GM12878 (cell line): ENCODE measurements around the gene ARHGAP26. TPM values are rescaled to one million over a fixed set of nuclear protein-coding genes. Genes with fewer than 3 reads are reported as not detected.

Experiments used
- ATAC-seq: fragments of 200-7000 bp; cut with Tn5 transposase; 3 replicates; pipeline ENCODE4 v1.9.1; 2020; ENCODE audit warnings: mild to moderate bottlenecking, moderate library complexity
- BruUV-seq: library from RNA; stranded (reverse); fragments of 400-500 nt; replicated peaks from 2 replicates; lab custom pipeline; 2021; lab: Mats Ljungman, UMichigan
- CTCF ChIA-PET: fragments of 300-600 bp; sonication (Branson Sonifier 250); formaldehyde crosslinking; extraction: SDS; loops from one replicate; lab custom pipeline; 2021; ENCODE audit warnings: inconsistent platforms; lab: Yijun Ruan, JAX
- POLR2A ChIA-PET: fragments of 350-600 bp; formaldehyde crosslinking; extraction: SDS; loops from one replicate; lab custom pipeline; 2021; ENCODE audit warnings: inconsistent platforms; lab: Charles Lee
- RAD21 ChIA-PET: fragments of 300-600 bp; sonication (Branson Sonifier 250); formaldehyde crosslinking; loops from one replicate; lab custom pipeline; 2023; ENCODE audit warnings: antibody characterized with exemption; ENCODE audit not compliant: unreplicated experiment; lab: Charles Lee
- SMC1A ChIA-PET: fragments of 300-600 bp; sonication (Branson Sonifier 250); formaldehyde crosslinking; loops from one replicate; lab custom pipeline; 2023; ENCODE audit not compliant: unreplicated experiment, uncharacterized antibody; lab: Charles Lee
- DNase-seq: peaks from one replicate; pipeline ENCODE4 v3.0.0-alpha.2; 2011; ENCODE audit warnings: low read depth, low spot score
- FAIRE-seq: peaks from 3 replicates; lab custom pipeline; 2011; peaks lifted over from hg19 to GRCh38; lab: Jason Lieb, UNC
- H2AFZ ChIP-seq: 2 replicates; pipeline ENCODE4 v1.6.0; 2011; ENCODE audit warnings: low read depth, low read length, control low read depth; ENCODE audit not compliant: control insufficient read depth
- H3K27ac ChIP-seq: 2 replicates; pipeline ENCODE4 v1.5.1; 2011; ENCODE audit warnings: control low read depth; ENCODE audit not compliant: control insufficient read depth, insufficient read depth
- H3K27me3 ChIP-seq, 2 experiments: replicated peaks in 1 of 2; 2 replicates each; pipeline versions ENCODE4 v1.6.0 to v1.6.1; 2011; ENCODE audit warnings: low read length in 1 of 2; ENCODE audit not compliant: control insufficient read depth in 2 of 2, insufficient read depth in 2 of 2
- H3K36me3 ChIP-seq, 2 experiments: 2 replicates each; pipeline ENCODE4 v1.5.1; 2011; ENCODE audit warnings: low read length in 1 of 2; ENCODE audit not compliant: control insufficient read depth in 2 of 2, insufficient read depth in 2 of 2
- H3K4me1 ChIP-seq: 2 replicates; pipeline ENCODE4 v1.6.1; 2011; ENCODE audit warnings: mild to moderate bottlenecking, low read length, moderate library complexity, mixed read lengths; ENCODE audit not compliant: control insufficient read depth, insufficient read depth
- H3K4me2 ChIP-seq: 2 replicates; pipeline ENCODE4 v1.6.0; 2011; ENCODE audit warnings: control low read depth; ENCODE audit not compliant: control insufficient read depth, insufficient read depth
- H3K4me3 ChIP-seq: fragments of 200-600 bp; sonication (generic); 2 replicates; pipeline ENCODE4 v1.5.1; 2016
- H3K79me2 ChIP-seq: 2 replicates; pipeline ENCODE4 v1.6.0; 2011; ENCODE audit warnings: low read length; ENCODE audit not compliant: control insufficient read depth, insufficient read depth
- H3K9ac ChIP-seq: 2 replicates; pipeline ENCODE4 v1.8.0; 2011; ENCODE audit warnings: low read length, control low read depth, mixed read lengths; ENCODE audit not compliant: control insufficient read depth, insufficient read depth
- H3K9me3 ChIP-seq: replicated peaks from 3 replicates; pipeline ENCODE4 v1.5.1; 2011; ENCODE audit warnings: mild to moderate bottlenecking, low read length; ENCODE audit not compliant: control insufficient read depth, insufficient read depth
- H4K20me1 ChIP-seq: 2 replicates; pipeline ENCODE4 v1.6.0; 2011; ENCODE audit not compliant: control insufficient read depth, insufficient read depth
- ASH2L ChIP-seq: fragments of 300-600, 200-600 bp; sonication (generic); IDR thresholded peaks from 2 replicates; pipeline ENCODE4 v1.6.1; 2017; ENCODE audit warnings: low read depth, mild to moderate bottlenecking, borderline replicate concordance
- CREM ChIP-seq: IDR thresholded peaks from 2 replicates; pipeline ENCODE4 v1.6.1; 2014; ENCODE audit warnings: antibody characterized with exemption, low read depth
- ETV6 ChIP-seq, 2 experiments: fragments of 450-650 bp in 1 of 2; IDR thresholded peaks in 1 of 2; conservative IDR thresholded peaks in 1 of 2; 2 replicates each; pipeline ENCODE4 v1.6.1; 2014; ENCODE audit warnings: antibody characterized with exemption in 1 of 2, borderline replicate concordance in 1 of 2, low read depth in 1 of 2, mild to moderate bottlenecking in 1 of 2, moderate library complexity in 1 of 2
- HDAC6 ChIP-seq: fragments of 200-600 bp; sonication (generic); IDR thresholded peaks from one replicate; pipeline ENCODE4 v1.8.0; 2017; ENCODE audit warnings: antibody characterized with exemption; ENCODE audit not compliant: unreplicated experiment
- KAT2A ChIP-seq: conservative IDR thresholded peaks from 2 replicates; pipeline ENCODE4 v1.6.1; 2011; ENCODE audit warnings: low read depth, low read length; ENCODE audit not compliant: control insufficient read depth
- MYC ChIP-seq: IDR thresholded peaks from 2 replicates; pipeline ENCODE4 v1.6.1; 2011; ENCODE audit warnings: mild to moderate bottlenecking, low read length, moderate library complexity, inconsistent platforms; ENCODE audit not compliant: insufficient read depth, insufficient replicate concordance, insufficient read length, severe bottlenecking
- NR2C1 ChIP-seq: fragments of 450-650 bp; IDR thresholded peaks from 2 replicates; pipeline ENCODE4 v1.6.1; 2017; ENCODE audit warnings: antibody characterized with exemption, mild to moderate bottlenecking, moderate library complexity
- NR2F1 ChIP-seq: fragments of 450-650 bp; conservative IDR thresholded peaks from 2 replicates; pipeline ENCODE4 v1.6.1; 2017; ENCODE audit warnings: mild to moderate bottlenecking
- POLR2AphosphoS5 ChIP-seq: IDR thresholded peaks from 2 replicates; pipeline ENCODE4 v1.6.1; 2011; ENCODE audit warnings: mild to moderate bottlenecking, low read length, inconsistent platforms
- RB1 ChIP-seq: fragments of 450-650 bp; formaldehyde crosslinking; IDR thresholded peaks from 2 replicates; pipeline ENCODE4 v1.6.1; 2017; ENCODE audit warnings: mild to moderate bottlenecking, borderline replicate concordance
- RBBP5 ChIP-seq: fragments of 200-600 bp; sonication (generic); conservative IDR thresholded peaks from 2 replicates; pipeline ENCODE4 v1.6.1; 2016
- SUPT20H ChIP-seq: IDR thresholded peaks from 2 replicates; pipeline ENCODE4 v1.6.1; 2011; ENCODE audit warnings: low read depth, mild to moderate bottlenecking, low read length, moderate library complexity, borderline replicate concordance; ENCODE audit not compliant: control insufficient read depth
- WGBS: methylation state at CpG from one replicate; pipeline ENCODE4 v1.1.6; 2016; ENCODE audit warnings: low lambda C conversion rate; ENCODE audit not compliant: insufficient replicate concordance, insufficient coverage; ENCODE audit errors: missing lambda C conversion rate; 5-methylcytosine and 5-hydroxymethylcytosine counted together
- in situ Hi-C: fragments of 300-500 bp; cut with MboI; formaldehyde crosslinking; loops from 9 replicates; pipeline ENCODE4 v1.14.3; 2018; ENCODE audit warnings: mixed read lengths
- intact Hi-C: fragments of 100-400 bp; cut with micrococcal nuclease; formaldehyde crosslinking; loops from one replicate; pipeline ENCODE4 v1.14.2; 2022; ENCODE audit not compliant: unreplicated experiment
- polyA plus RNA-seq, 11 experiments: library from polyadenylated mRNA; depleted of rRNA in 4 of 11; unstranded in 6 of 11; stranded (reverse) in 5 of 11; fragments of >200 nt; fragmentation: Nextera tagmentation in 4 of 11; fragmentation: Illumina TruSeq in 1 of 11; extraction: Ambion mirVana in 4 of 11; extraction: Trizol in 1 of 11; gene quantifications; 1 replicate in 1 of 11; 2 replicates in 10 of 11; pipeline versions ENCODE4 v1.2.1 to v1.2.3, GENCODE V29; 2011 to 2016; ENCODE audit warnings: inconsistent platforms in 2 of 11, missing spikeins in 2 of 11, low read depth in 1 of 11
- total RNA-seq, 4 experiments: library from RNA; depleted of rRNA in 3 of 4; stranded (reverse); fragments of >200 nt in 3 of 4; fragmentation: Illumina TruSeq in 1 of 4; extraction: Trizol in 1 of 4; gene quantifications; 2 replicates each; pipeline versions ENCODE4 v1.2.1 to v1.2.3, GENCODE V29; 2013 to 2021
- TF ChIP-seq, protein P1 (sequence below): IDR thresholded peaks from 2 replicates; pipeline ENCODE4 v1.6.1; 2012; ENCODE audit warnings: low read length, inconsistent platforms
- TF ChIP-seq, protein P2 (sequence below): IDR thresholded peaks from 2 replicates; pipeline ENCODE4 v1.6.1; 2011; ENCODE audit warnings: mild to moderate bottlenecking, low read depth, low read length, moderate library complexity; ENCODE audit not compliant: insufficient replicate concordance
- TF ChIP-seq, protein P3 (sequence below): IDR thresholded peaks from 2 replicates; pipeline ENCODE4 v1.6.1; 2011; ENCODE audit warnings: borderline replicate concordance, low read depth, mild to moderate bottlenecking, moderate library complexity, mixed read lengths, low read length; ENCODE audit not compliant: insufficient read depth; ENCODE audit errors: extremely low read length
- TF ChIP-seq, protein P4 (sequence below): fragments of 450-650 bp; IDR thresholded peaks from 2 replicates; pipeline ENCODE4 v1.6.1; 2014; ENCODE audit warnings: mild to moderate bottlenecking
- TF ChIP-seq, protein P5 (sequence below): fragments of 450-650 bp; IDR thresholded peaks from 2 replicates; pipeline ENCODE4 v1.6.1; 2017; ENCODE audit warnings: low read depth, mild to moderate bottlenecking, moderate library complexity

ARHGAP26 gene
- total and polyA plus RNA-seq, 10 of the 15 experiments (the other 5 are each of a cell fraction or from before 2014, with no cell fraction given), result 9.4 to 41.5 (median 19.3) TPM

DNA sequence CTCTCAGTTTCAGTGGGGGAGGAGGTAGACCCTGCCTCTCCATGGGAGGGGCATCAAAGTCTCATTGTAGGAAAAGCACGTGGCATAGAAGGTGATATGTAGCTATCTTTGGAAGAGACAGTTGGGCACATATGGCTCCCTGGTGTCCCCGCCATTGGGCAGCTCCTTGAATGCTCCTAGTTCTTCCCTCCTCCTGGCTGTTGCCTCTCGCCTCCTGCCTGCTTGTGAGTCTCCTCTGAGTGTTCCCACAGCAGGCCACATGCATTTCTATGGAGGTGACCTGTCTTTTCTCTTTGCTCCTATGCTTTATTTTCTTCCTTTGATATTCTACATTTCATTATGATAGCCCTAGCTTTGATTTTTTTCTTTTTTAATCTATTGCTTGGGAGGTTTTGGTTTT lies 138.5 kb downstream of the ARHGAP26 start (continued):
- TF ChIP-seq, protein P1, sequence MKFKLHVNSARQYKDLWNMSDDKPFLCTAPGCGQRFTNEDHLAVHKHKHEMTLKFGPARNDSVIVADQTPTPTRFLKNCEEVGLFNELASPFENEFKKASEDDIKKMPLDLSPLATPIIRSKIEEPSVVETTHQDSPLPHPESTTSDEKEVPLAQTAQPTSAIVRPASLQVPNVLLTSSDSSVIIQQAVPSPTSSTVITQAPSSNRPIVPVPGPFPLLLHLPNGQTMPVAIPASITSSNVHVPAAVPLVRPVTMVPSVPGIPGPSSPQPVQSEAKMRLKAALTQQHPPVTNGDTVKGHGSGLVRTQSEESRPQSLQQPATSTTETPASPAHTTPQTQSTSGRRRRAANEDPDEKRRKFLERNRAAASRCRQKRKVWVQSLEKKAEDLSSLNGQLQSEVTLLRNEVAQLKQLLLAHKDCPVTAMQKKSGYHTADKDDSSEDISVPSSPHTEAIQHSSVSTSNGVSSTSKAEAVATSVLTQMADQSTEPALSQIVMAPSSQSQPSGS, result no peak
- TF ChIP-seq NR2C1 (no peak), MYC (no peak), ETV6 (conservative IDR thresholded peaks at IDR 0.05 in 1 of 2, IDR thresholded peaks at IDR 0.05 in 1 of 2; ENCODE audit: borderline replicate concordance in 1 of 2, low read depth in 1 of 2) (no peak), RB1 (no peak)
- TF ChIP-seq, protein P2, sequence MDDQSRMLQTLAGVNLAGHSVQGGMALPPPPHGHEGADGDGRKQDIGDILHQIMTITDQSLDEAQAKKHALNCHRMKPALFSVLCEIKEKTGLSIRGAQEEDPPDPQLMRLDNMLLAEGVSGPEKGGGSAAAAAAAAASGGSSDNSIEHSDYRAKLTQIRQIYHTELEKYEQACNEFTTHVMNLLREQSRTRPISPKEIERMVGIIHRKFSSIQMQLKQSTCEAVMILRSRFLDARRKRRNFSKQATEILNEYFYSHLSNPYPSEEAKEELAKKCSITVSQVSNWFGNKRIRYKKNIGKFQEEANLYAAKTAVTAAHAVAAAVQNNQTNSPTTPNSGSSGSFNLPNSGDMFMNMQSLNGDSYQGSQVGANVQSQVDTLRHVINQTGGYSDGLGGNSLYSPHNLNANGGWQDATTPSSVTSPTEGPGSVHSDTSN, result no peak
- TF ChIP-seq, all 136 proteins: peak for 0

DNA sequence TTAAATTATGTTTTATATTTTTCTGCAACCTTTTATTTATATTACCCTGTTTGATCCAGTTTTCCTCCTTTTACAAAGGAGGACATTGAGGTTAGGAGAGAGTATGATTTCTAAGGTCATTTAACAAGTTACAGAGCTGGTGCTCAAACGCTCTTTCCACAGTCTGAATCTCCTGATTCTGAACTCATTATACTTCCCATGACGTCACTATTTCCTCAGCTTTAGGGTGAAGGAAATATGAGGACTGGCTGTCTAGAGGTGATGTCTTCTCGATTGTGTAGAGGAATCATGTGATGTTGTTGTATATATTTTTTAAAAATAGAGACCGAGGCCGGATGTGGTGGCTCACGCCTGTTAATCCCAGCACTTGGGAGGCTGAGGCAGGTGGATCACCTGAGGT lies 140.0 kb downstream of the ARHGAP26 start:
- no peak overlapping the region for H2AFZ ChIP-seq
- ChIA-PET SMC1A (interaction anchor here (0.6 kb wide), 2 partner anchors 24 to 1051 kb away, joined by 3 read pairs; no protein-coding TSS in a partner anchor), RAD21 (no interaction called here), POLR2A (no interaction called here), CTCF (interaction anchor here (0.6 to 0.9 kb wide), 3 partner anchors 11 to 157 kb away, joined by 3 read pairs; no protein-coding TSS in a partner anchor)
- H3K9ac ChIP-seq, result no peak overlapping the region
- H3K4me1 ChIP-seq, result no peaks in the 10 kb centered on the region
- no peaks in the 10 kb centered on the region for H3K9me3 ChIP-seq
- ATAC-seq, result no peak
- DNase-seq, result no peak
- no peak overlapping the region for H3K27ac ChIP-seq
- no peaks in the 10 kb centered on the region for H3K79me2 ChIP-seq
- H4K20me1 ChIP-seq, result no peaks in the 10 kb centered on the region
- no peak for FAIRE-seq
- no peak overlapping the region for H3K4me2 ChIP-seq
- H3K27me3 ChIP-seq, result no peaks in the 10 kb centered on the region
- 73% methylated on average over 6 of the region's 6 CpGs for WGBS
- in situ Hi-C loops (no loop called here), intact Hi-C loops (no loop called here)
- H3K36me3 ChIP-seq, result no peaks in the 10 kb centered on the region
- no peak overlapping the region for H3K4me3 ChIP-seq
- BruUV-seq, result no TSS peak
- no peak for TF ChIP-seq KAT2A
- TF ChIP-seq, protein P3, sequence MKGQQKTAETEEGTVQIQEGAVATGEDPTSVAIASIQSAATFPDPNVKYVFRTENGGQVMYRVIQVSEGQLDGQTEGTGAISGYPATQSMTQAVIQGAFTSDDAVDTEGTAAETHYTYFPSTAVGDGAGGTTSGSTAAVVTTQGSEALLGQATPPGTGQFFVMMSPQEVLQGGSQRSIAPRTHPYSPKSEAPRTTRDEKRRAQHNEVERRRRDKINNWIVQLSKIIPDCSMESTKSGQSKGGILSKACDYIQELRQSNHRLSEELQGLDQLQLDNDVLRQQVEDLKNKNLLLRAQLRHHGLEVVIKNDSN, result no peak
- TF ChIP-seq, protein P4, sequence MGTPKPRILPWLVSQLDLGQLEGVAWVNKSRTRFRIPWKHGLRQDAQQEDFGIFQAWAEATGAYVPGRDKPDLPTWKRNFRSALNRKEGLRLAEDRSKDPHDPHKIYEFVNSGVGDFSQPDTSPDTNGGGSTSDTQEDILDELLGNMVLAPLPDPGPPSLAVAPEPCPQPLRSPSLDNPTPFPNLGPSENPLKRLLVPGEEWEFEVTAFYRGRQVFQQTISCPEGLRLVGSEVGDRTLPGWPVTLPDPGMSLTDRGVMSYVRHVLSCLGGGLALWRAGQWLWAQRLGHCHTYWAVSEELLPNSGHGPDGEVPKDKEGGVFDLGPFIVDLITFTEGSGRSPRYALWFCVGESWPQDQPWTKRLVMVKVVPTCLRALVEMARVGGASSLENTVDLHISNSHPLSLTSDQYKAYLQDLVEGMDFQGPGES, result no peak
- TF ChIP-seq CREM, result no peak
- no peak for TF ChIP-seq HDAC6
- no peak for TF ChIP-seq ASH2L
- TF ChIP-seq RBBP5, result no peak
- TF ChIP-seq, protein P5, sequence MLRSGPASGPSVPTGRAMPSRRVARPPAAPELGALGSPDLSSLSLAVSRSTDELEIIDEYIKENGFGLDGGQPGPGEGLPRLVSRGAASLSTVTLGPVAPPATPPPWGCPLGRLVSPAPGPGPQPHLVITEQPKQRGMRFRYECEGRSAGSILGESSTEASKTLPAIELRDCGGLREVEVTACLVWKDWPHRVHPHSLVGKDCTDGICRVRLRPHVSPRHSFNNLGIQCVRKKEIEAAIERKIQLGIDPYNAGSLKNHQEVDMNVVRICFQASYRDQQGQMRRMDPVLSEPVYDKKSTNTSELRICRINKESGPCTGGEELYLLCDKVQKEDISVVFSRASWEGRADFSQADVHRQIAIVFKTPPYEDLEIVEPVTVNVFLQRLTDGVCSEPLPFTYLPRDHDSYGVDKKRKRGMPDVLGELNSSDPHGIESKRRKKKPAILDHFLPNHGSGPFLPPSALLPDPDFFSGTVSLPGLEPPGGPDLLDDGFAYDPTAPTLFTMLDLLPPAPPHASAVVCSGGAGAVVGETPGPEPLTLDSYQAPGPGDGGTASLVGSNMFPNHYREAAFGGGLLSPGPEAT, result no peak
- TF ChIP-seq NR2F1, result no peak
- TF ChIP-seq SUPT20H, result no peak
- TF ChIP-seq POLR2AphosphoS5, result no peak
